ENCODE measurements around the gene GDI1. TPM values are rescaled to one million over a fixed set of nuclear protein-coding genes. Genes with fewer than 3 reads are reported as not detected.

The GDI1 gene
- total RNA-seq, 3 donors from 2014 or later (not counting 1 experiment from before 2014, with no cell fraction given): 138 to 174 (median 140) TPM

GRCh38 chrX:154403858-154404257, 33.1 kb upstream of the GDI1 start:
- no peak for DNase-seq
- no peaks in the 10 kb centered on the region for H3K36me3 Mint-ChIP-seq
- H3K27me3 Mint-ChIP-seq (ENCODE audit: low read depth in 2 of 2): no peaks in the 10 kb centered on the region
- Histone ChIP-seq H3K27ac (ENCODE audit: low read length) (no peak overlapping the region), H3K4me3 (ENCODE audit: low read length) (no peak overlapping the region), H3K4me1 (ENCODE audit: control insufficient read depth, insufficient read depth, low read length) (peaks cover 20% of the 10 kb centered on the region), H3K36me3 (ENCODE audit: control insufficient read depth, insufficient read depth, low read length) (peaks cover 25% of the 10 kb centered on the region), H3K9me3 (ENCODE audit: control insufficient read depth, insufficient read depth, low read length) (no peaks in the 10 kb centered on the region), H3K27me3 (ENCODE audit: control insufficient read depth, insufficient read depth, low read length) (no peaks in the 10 kb centered on the region)
- H3K4me1 Mint-ChIP-seq: peaks cover 3 to 16% of the 10 kb centered on the region in 2 donors
- intact Hi-C loops (cut with micrococcal nuclease): no loop called here
- WGBS (ENCODE audit: insufficient coverage): 100% methylated on average over 3 of the region's 4 CpGs
- no peaks in the 10 kb centered on the region for H3K9me3 Mint-ChIP-seq
- H3K4me3 Mint-ChIP-seq: no peak overlapping the region
- no peak overlapping the region for H3K27ac Mint-ChIP-seq
- no peak for TF ChIP-seq CTCF (IDR thresholded peaks at IDR 0.05)
- ATAC-seq: no peak

GRCh38 chrX:154404625-154405192, 32.2 kb upstream of the GDI1 start:
- peaks cover 0 to 16% of the 10 kb centered on the region in 2 donors for H3K4me1 Mint-ChIP-seq
- no peaks in the 10 kb centered on the region for H3K27me3 ChIP-seq (ENCODE audit: control insufficient read depth, insufficient read depth, low read length)
- DNase-seq (no peak), ATAC-seq (no peak)
- no peaks in the 10 kb centered on the region for H3K36me3 Mint-ChIP-seq
- peaks cover 21% of the 10 kb centered on the region for H3K4me1 ChIP-seq (ENCODE audit: control insufficient read depth, insufficient read depth, low read length)
- H3K4me3 Mint-ChIP-seq: no peak overlapping the region
- H3K27ac Mint-ChIP-seq: no peak overlapping the region
- no peaks in the 10 kb centered on the region for H3K27me3 Mint-ChIP-seq (ENCODE audit: low read depth in 2 of 2)
- TF ChIP-seq CTCF (IDR thresholded peaks at IDR 0.05): no peak
- intact Hi-C loops (cut with micrococcal nuclease): no loop called here
- no peaks in the 10 kb centered on the region for H3K9me3 ChIP-seq (ENCODE audit: control insufficient read depth, insufficient read depth, low read length)
- no peak overlapping the region for H3K27ac ChIP-seq (ENCODE audit: low read length)
- H3K36me3 ChIP-seq (ENCODE audit: control insufficient read depth, insufficient read depth, low read length): peaks cover 18% of the 10 kb centered on the region
- H3K4me3 ChIP-seq (ENCODE audit: low read length): no peak overlapping the region
- WGBS (ENCODE audit: insufficient coverage): 90% methylated on average over 16 of the region's 16 CpGs
- H3K9me3 Mint-ChIP-seq: no peaks in the 10 kb centered on the region

- peaks cover 5 to 26% of the 10 kb centered on the region in 2 donors for H3K4me1 Mint-ChIP-seq
- ATAC-seq (peak in 2 of 3 donors; percentile 2 to 11), DNase-seq (peak in 1 of 2 donors; percentile 2)
- peaks cover 0 to 6% of the 10 kb centered on the region in 2 donors for H3K27me3 Mint-ChIP-seq (ENCODE audit: low read depth in 2 of 2)
- H3K36me3 Mint-ChIP-seq: no peaks in the 10 kb centered on the region
- H3K4me3 Mint-ChIP-seq: peak overlapping the region; percentile 74
- no peaks in the 10 kb centered on the region for H3K9me3 Mint-ChIP-seq
- no peak for TF ChIP-seq CTCF (IDR thresholded peaks at IDR 0.05)
- no peaks in the 10 kb centered on the region for H3K9me3 ChIP-seq (ENCODE audit: control insufficient read depth, insufficient read depth, low read length)
- H3K27me3 ChIP-seq (ENCODE audit: control insufficient read depth, insufficient read depth, low read length): no peaks in the 10 kb centered on the region
- intact Hi-C loops (cut with micrococcal nuclease): no loop called here
- H3K27ac Mint-ChIP-seq: peak overlapping the region; percentile 74 to 90
- 29% methylated on average over 10 of the region's 10 CpGs for WGBS (ENCODE audit: insufficient coverage)
- H3K36me3 ChIP-seq (ENCODE audit: control insufficient read depth, insufficient read depth, low read length): no peaks in the 10 kb centered on the region
- peak overlapping the region; percentile 73 for H3K27ac ChIP-seq (ENCODE audit: low read length)
- peak overlapping the region; percentile 31 for H3K4me3 ChIP-seq (ENCODE audit: low read length)
- H3K4me1 ChIP-seq (ENCODE audit: control insufficient read depth, insufficient read depth, low read length): peaks cover 32% of the 10 kb centered on the region
Measured at GRCh38 chrX:154408659-154409221, 28.2 kb upstream of the GDI1 start.

All from natural killer cell (primary cell).